PFSK-1 (cell line): ENCODE data around the gene SLC7A6OS.

Source experiments
- FOXP2 ChIP-seq: optimal IDR thresholded peaks from 2 replicates; pipeline ENCODE3; 2011; ENCODE audit warnings: borderline replicate concordance, control low read depth, inconsistent platforms; ENCODE audit not compliant: insufficient read depth; ENCODE audit errors: extremely low read length, extremely low read depth
- POLR2AphosphoS5 ChIP-seq: IDR thresholded peaks from 2 replicates; pipeline ENCODE4 v1.6.1; 2012; ENCODE audit warnings: low read depth, mild to moderate bottlenecking, control low read depth, low read length, moderate library complexity
- REST ChIP-seq, 2 experiments: IDR thresholded peaks; 2 replicates each; pipeline versions ENCODE4 v1.6.1 to v1.8.0; 2011 to 2012; ENCODE audit warnings: low read depth in 2 of 2, low read length in 2 of 2, control low read depth in 1 of 2, inconsistent platforms in 1 of 2, mild to moderate bottlenecking in 1 of 2, moderate library complexity in 1 of 2; ENCODE audit not compliant: insufficient read depth in 1 of 2
- SIN3A ChIP-seq: IDR thresholded peaks from 2 replicates; pipeline ENCODE4 v1.6.1; 2012; ENCODE audit warnings: mild to moderate bottlenecking, low read length, moderate library complexity, borderline replicate concordance; ENCODE audit not compliant: insufficient read depth
- TAF1 ChIP-seq: IDR thresholded peaks from 2 replicates; pipeline ENCODE4 v1.6.1; 2012; ENCODE audit warnings: low read length, control low read depth, borderline replicate concordance; ENCODE audit not compliant: insufficient read depth

The SLC7A6OS gene

GRCh38 chr16:68353366-68353765 lies 42.6 kb upstream of the SLC7A6OS start:
- no peak for TF ChIP-seq SIN3A
- TF ChIP-seq FOXP2 = no peak
- no peak for TF ChIP-seq REST (IDR thresholded peaks at IDR 0.05; ENCODE audit: insufficient read depth in 1 of 2, low read depth in 2 of 2, low read length in 2 of 2)
- TF ChIP-seq TAF1 = no peak
- TF ChIP-seq POLR2AphosphoS5 = no peak

DNA sequence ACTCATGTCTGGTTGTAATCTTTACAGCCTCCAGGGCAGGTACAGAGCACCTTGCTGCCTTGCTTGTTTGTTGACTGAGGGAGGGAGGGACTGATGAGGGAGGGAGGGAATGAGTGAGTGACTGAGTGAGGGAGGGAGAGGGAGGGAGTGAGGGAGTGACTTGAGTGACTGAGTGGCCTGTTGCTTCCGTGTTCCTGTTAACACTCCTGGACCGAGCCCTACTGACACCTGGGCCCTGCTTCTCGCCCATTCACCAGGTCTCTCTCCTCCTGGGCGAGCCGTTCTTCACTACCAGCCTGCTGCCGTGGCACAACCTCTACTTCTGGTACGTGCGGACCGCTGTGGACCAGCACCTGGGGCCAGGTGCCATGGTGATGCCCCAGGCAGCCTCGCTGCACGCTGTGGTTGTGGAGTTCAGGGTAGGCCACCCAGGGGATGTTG lies 41.3 kb upstream of the SLC7A6OS start:
- no peak for TF ChIP-seq REST (IDR thresholded peaks at IDR 0.05; ENCODE audit: insufficient read depth in 1 of 2, low read depth in 2 of 2, low read length in 2 of 2)
- no peak for TF ChIP-seq FOXP2
- TF ChIP-seq POLR2AphosphoS5 = no peak
- TF ChIP-seq TAF1 = no peak
- no peak for TF ChIP-seq SIN3A

- TF ChIP-seq REST (IDR thresholded peaks at IDR 0.05; ENCODE audit: insufficient read depth in 1 of 2, low read depth in 2 of 2, low read length in 2 of 2) (no peak), SIN3A (no peak), TAF1 (no peak), POLR2AphosphoS5 (no peak), FOXP2 (no peak)
Observed at GRCh38 chr16:68351463-68351862, 40.7 kb upstream of the SLC7A6OS start.

GRCh38 chr16:68350813-68351350 lies 40.1 kb upstream of the SLC7A6OS start:
- no peak for TF ChIP-seq SIN3A
- no peak for TF ChIP-seq POLR2AphosphoS5
- TF ChIP-seq TAF1 = no peak
- no peak for TF ChIP-seq FOXP2
- TF ChIP-seq REST (IDR thresholded peaks at IDR 0.05; ENCODE audit: insufficient read depth in 1 of 2, low read depth in 2 of 2, low read length in 2 of 2) = no peak

DNA sequence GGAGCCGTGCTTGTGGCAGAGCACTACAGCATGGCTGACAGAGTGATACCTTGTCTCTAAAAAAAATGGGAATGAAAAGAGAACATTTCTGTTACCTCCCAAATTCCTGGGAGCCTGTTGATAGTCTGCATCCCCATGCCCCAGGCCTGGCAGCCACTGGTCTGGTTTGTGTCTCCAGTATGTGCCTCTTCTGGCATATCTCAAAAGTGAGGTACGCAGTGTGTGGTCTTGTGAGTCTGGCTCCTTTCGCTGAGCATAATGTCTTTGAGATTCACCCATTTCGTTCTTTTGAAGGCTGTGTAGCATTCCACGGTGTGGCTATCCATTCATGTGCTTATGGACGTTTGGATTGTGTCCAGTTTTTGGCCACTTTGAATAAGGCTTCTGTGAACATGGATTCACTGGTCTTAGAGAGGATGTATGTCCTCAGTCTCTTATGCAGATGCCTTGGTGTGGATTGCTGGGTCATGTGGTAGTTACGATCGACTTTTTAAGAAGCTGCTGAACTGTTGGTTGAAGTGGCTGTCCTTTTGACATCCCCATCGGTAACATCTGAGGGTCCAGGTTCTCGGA lies 39.2 kb upstream of the SLC7A6OS start:
- TF ChIP-seq FOXP2 = no peak
- no peak for TF ChIP-seq SIN3A
- no peak for TF ChIP-seq POLR2AphosphoS5
